PFSK-1 (cell line): ENCODE results near the gene NAALADL1.

Experiments
- FOXP2 ChIP-seq: optimal IDR thresholded peaks from 2 replicates; pipeline ENCODE3; 2011; ENCODE audit warnings: borderline replicate concordance, control low read depth, inconsistent platforms; ENCODE audit not compliant: insufficient read depth; ENCODE audit errors: extremely low read length, extremely low read depth
- POLR2AphosphoS5 ChIP-seq: IDR thresholded peaks from 2 replicates; pipeline ENCODE4 v1.6.1; 2012; ENCODE audit warnings: low read depth, mild to moderate bottlenecking, control low read depth, low read length, moderate library complexity
- SIN3A ChIP-seq: IDR thresholded peaks from 2 replicates; pipeline ENCODE4 v1.6.1; 2012; ENCODE audit warnings: mild to moderate bottlenecking, low read length, moderate library complexity, borderline replicate concordance; ENCODE audit not compliant: insufficient read depth
- TAF1 ChIP-seq: IDR thresholded peaks from 2 replicates; pipeline ENCODE4 v1.6.1; 2012; ENCODE audit warnings: low read length, control low read depth, borderline replicate concordance; ENCODE audit not compliant: insufficient read depth
- TF ChIP-seq, protein P1 (sequence below), 2 experiments: IDR thresholded peaks; 2 replicates each; pipeline versions ENCODE4 v1.6.1 to v1.8.0; 2011 to 2012; ENCODE audit warnings: low read depth in 2 of 2, low read length in 2 of 2, control low read depth in 1 of 2, inconsistent platforms in 1 of 2, mild to moderate bottlenecking in 1 of 2, moderate library complexity in 1 of 2; ENCODE audit not compliant: insufficient read depth in 1 of 2

NAALADL1 gene

DNA sequence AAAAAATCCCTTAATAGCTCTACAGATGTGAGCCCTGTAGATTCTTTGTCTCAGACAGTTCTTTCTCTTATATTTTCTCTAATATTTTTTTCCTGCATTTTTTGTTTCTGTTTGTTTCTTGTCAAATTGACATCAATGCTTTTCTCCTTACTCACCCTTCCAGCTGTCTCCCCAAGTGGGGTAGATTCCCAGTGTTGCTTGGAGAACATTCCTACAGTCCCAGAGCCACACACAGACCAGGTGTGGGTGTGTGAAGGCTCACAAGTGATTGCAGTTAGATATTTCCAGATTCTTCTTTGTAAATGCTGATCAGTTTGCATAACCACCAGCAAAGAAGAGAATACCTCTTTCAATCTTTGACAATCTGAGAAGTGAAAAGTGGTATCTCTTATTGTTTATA, 45.1 kb upstream of the NAALADL1 start:
- TF ChIP-seq FOXP2 (no peak), TAF1 (no peak), SIN3A (no peak), POLR2AphosphoS5 (no peak)
- TF ChIP-seq, protein P1, sequence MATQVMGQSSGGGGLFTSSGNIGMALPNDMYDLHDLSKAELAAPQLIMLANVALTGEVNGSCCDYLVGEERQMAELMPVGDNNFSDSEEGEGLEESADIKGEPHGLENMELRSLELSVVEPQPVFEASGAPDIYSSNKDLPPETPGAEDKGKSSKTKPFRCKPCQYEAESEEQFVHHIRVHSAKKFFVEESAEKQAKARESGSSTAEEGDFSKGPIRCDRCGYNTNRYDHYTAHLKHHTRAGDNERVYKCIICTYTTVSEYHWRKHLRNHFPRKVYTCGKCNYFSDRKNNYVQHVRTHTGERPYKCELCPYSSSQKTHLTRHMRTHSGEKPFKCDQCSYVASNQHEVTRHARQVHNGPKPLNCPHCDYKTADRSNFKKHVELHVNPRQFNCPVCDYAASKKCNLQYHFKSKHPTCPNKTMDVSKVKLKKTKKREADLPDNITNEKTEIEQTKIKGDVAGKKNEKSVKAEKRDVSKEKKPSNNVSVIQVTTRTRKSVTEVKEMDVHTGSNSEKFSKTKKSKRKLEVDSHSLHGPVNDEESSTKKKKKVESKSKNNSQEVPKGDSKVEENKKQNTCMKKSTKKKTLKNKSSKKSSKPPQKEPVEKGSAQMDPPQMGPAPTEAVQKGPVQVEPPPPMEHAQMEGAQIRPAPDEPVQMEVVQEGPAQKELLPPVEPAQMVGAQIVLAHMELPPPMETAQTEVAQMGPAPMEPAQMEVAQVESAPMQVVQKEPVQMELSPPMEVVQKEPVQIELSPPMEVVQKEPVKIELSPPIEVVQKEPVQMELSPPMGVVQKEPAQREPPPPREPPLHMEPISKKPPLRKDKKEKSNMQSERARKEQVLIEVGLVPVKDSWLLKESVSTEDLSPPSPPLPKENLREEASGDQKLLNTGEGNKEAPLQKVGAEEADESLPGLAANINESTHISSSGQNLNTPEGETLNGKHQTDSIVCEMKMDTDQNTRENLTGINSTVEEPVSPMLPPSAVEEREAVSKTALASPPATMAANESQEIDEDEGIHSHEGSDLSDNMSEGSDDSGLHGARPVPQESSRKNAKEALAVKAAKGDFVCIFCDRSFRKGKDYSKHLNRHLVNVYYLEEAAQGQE (IDR thresholded peaks at IDR 0.05; ENCODE audit: insufficient read depth in 1 of 2, low read depth in 2 of 2, low read length in 2 of 2): no peak

DNA sequence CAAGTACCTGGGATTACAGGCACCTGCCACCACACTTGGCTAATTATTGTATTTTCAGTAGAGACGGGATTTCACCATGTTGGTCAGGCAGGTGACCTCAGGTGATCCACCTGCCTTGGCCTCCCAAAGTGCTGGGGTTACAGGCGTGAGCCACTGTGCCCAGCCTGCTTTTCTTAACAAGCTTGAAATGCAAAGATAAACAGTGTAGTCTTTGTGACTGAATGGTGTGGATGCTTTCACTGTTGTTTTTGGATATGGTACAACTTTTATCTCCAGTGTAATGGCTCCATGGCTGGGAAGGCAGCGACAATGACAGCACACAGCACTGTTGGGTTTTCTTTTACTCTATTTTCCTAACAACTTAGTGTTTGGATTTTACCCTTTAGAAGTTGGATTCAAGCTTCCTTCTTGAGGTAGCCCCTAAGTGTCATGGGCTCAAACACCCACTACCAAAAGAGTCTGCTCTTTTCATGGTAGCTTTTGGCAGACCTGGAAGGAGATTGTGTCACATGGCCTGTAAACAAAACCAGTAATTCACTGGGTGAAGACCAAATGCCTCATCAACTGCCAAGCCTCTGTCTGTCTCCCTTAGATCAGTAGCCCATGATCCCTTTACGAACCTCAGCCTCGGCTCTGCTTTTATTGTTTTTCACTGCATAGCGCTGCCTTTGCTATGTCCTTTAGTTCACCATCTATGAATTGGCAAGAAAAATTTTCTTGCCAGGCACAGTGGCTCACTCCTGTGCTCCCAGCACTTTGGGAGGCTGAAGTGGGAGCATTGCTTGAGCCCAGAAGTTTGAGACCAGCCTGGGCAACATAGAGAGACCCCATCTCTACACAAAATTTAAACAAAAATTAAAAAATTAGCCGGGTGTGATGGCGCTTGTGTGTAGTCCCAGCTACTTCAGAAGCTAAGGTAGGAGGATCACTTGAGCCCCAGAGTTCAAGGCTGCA, 44.1 kb upstream of the NAALADL1 start:
- TF ChIP-seq SIN3A: 0 out of 2 replicates have a peak, but pooled peaks have one; percentile 21
- no peak for TF ChIP-seq TAF1

GRCh38 chr11:65100674-65101350, 42.5 kb upstream of the NAALADL1 start:
- no peak for TF ChIP-seq POLR2AphosphoS5
- no peak for TF ChIP-seq TAF1
- TF ChIP-seq SIN3A: no peak
- TF ChIP-seq FOXP2: no peak
- TF ChIP-seq, protein P1 (IDR thresholded peaks at IDR 0.05; ENCODE audit: insufficient read depth in 1 of 2, low read depth in 2 of 2, low read length in 2 of 2): no peak

GRCh38 chr11:65096926-65097325, 38.6 kb upstream of the NAALADL1 start:
- TF ChIP-seq SIN3A (no peak), TAF1 (no peak), FOXP2 (no peak), POLR2AphosphoS5 (no peak)
- TF ChIP-seq, protein P1 (IDR thresholded peaks at IDR 0.05; ENCODE audit: insufficient read depth in 1 of 2, low read depth in 2 of 2, low read length in 2 of 2): no peak

- TF ChIP-seq FOXP2: peak; percentile 47
- TF ChIP-seq SIN3A: peak; percentile 87; the same call in 1 of the 2 replicates
- TF ChIP-seq POLR2AphosphoS5: peak; percentile 94
- TF ChIP-seq TAF1: peak; percentile 95; the same call in 1 of the 2 replicates
- TF ChIP-seq, protein P1 (IDR thresholded peaks at IDR 0.05; ENCODE audit: insufficient read depth in 1 of 2, low read depth in 2 of 2, low read length in 2 of 2): 0 out of 4 replicates have a peak, but pooled peaks of 1 of the 2 experiments have one; percentile 39
Measured at GRCh38 chr11:65095974-65096806, 37.8 kb upstream of the NAALADL1 start, which contains the start of gene VPS51. Gene VPS51, plus strand, starts transcription at chr11:65096214. Its CDS starts 37 bp downstream, at chr11:65096251.
